CD8-positive, alpha-beta memory T cell (primary cell): ENCODE measurements around the gene UBE4A. TPM values are rescaled to one million over a fixed set of nuclear protein-coding genes. Genes with fewer than 3 reads are reported as not detected.

ENCODE experiments used
- polyA plus RNA-seq: library from polyadenylated mRNA; unstranded; fragments of 300-500 nt; fragmentation: Illumina TruSeq; gene quantifications from one replicate; pipeline ENCODE4 v1.2.3, GENCODE V29; 2021
- total RNA-seq, 2 experiments: library from RNA; stranded (reverse); gene quantifications; one replicate each; pipeline ENCODE4 v1.2.3, GENCODE V29; 2021

The UBE4A gene
- total and polyA plus RNA-seq, 3 experiments from 2014 or later: 27.8 to 56.8 (median 55.9) TPM

Other genes with a start within 250 kb of the UBE4A start
- under 1 TPM; 0.26 to 0.33 TPM for gene SCN4B, start 206.8 kb upstream of the UBE4A start, total RNA-seq
- not detected for gene SCN4B, start 206.8 kb upstream of the UBE4A start, polyA plus RNA-seq
- not detected for gene SCN2B, start 183.0 kb upstream of the UBE4A start, total RNA-seq
- not detected for gene SCN2B, start 183.0 kb upstream of the UBE4A start, polyA plus RNA-seq
- 100 to 1,000 TPM; 363 to 387 TPM for gene JAML, start 134.6 kb upstream of the UBE4A start, total RNA-seq
- 210 TPM for gene JAML, start 134.6 kb upstream of the UBE4A start, polyA plus RNA-seq
- gene MPZL3, start 107.2 kb upstream of the UBE4A start, total RNA-seq: 100 to 1,000 TPM; 113 to 119 TPM
- 10.6 TPM for gene MPZL3, start 107.2 kb upstream of the UBE4A start, polyA plus RNA-seq
- 1 to 10 TPM; 4.5 to 5.5 TPM for gene MPZL2, start 95.3 kb upstream of the UBE4A start, total RNA-seq
- 0.36 TPM for gene MPZL2, start 95.3 kb upstream of the UBE4A start, polyA plus RNA-seq
- 100 to 1,000 TPM; 534 to 541 TPM for gene CD3E, start 54.9 kb upstream of the UBE4A start, total RNA-seq
- gene CD3E, start 54.9 kb upstream of the UBE4A start, polyA plus RNA-seq: 1,158 TPM
- 100 to 1,000 TPM; 426 to 438 TPM for gene CD3D, start 16.9 kb upstream of the UBE4A start, total RNA-seq
- 1,253 TPM for gene CD3D, start 16.9 kb upstream of the UBE4A start, polyA plus RNA-seq
- 100 to 1,000 TPM; 167 to 170 TPM for gene CD3G, start 15.3 kb upstream of the UBE4A start, total RNA-seq
- gene CD3G, start 15.3 kb upstream of the UBE4A start, polyA plus RNA-seq: 414 TPM
- 100 to 1,000 TPM; 277 to 280 TPM for gene ATP5MG, start 42.0 kb downstream of the UBE4A start, total RNA-seq
- gene ATP5MG, start 42.0 kb downstream of the UBE4A start, polyA plus RNA-seq: 632 TPM
- gene KMT2A, start 76.9 kb downstream of the UBE4A start, total RNA-seq: 10 to 100 TPM; 80.0 to 80.6 TPM
- gene KMT2A, start 76.9 kb downstream of the UBE4A start, polyA plus RNA-seq: 40.5 TPM
- gene TTC36, start 167.9 kb downstream of the UBE4A start, total RNA-seq: under 1 TPM; 0.44 to 0.59 TPM
- gene TTC36, start 167.9 kb downstream of the UBE4A start, polyA plus RNA-seq: not detected
- gene TMEM25, start 171.6 kb downstream of the UBE4A start, total RNA-seq: 1 to 10 TPM; 7.0 to 8.3 TPM
- gene TMEM25, start 171.6 kb downstream of the UBE4A start, polyA plus RNA-seq: 12.1 TPM
- gene IFT46, start 206.3 kb downstream of the UBE4A start, total RNA-seq: 10 to 100 TPM; 29.5 to 30.1 TPM
- 7.4 TPM for gene IFT46, start 206.3 kb downstream of the UBE4A start, polyA plus RNA-seq
- 100 to 1,000 TPM; 149 to 154 TPM for gene ARCN1, start 212.8 kb downstream of the UBE4A start, total RNA-seq
- 148 TPM for gene ARCN1, start 212.8 kb downstream of the UBE4A start, polyA plus RNA-seq
- 1 to 10 TPM; 1.9 to 2.4 TPM for gene PHLDB1, start 248.0 kb downstream of the UBE4A start, total RNA-seq
- 0.82 TPM for gene PHLDB1, start 248.0 kb downstream of the UBE4A start, polyA plus RNA-seq